B cell (primary cell): Measurements from ENCODE around the gene CAV1. TPM values are rescaled to one million over a fixed set of nuclear protein-coding genes. Genes with fewer than 3 reads are reported as not detected.
"Not testable (repeated sequence)": the region's sequence is repeated elsewhere in the genome, so short reads cannot be mapped to it uniquely, and the experiment has no call there.

Experiments used
- ATAC-seq: fragments of 200-7000 bp; cut with Tn5 transposase; one replicate; pipeline ENCODE4 v1.10.0; 2021; ENCODE audit warnings: low read depth, mild to moderate bottlenecking, moderate number of reproducible peaks, moderate library complexity
- CTCF ChIA-PET: fragments of 350-600 bp; sonication (Branson Sonifier 250); formaldehyde crosslinking; loops from one replicate; lab custom pipeline; 2021; ENCODE audit warnings: antibody characterized with exemption, inconsistent platforms; lab: Charles Lee
- POLR2A ChIA-PET: fragments of 350-600 bp; sonication (Branson Sonifier 250); formaldehyde crosslinking; loops from one replicate; lab custom pipeline; 2021; ENCODE audit warnings: antibody characterized with exemption; lab: Charles Lee
- DNase-seq: peaks from one replicate; pipeline ENCODE4 v3.0.0; 2013
- H2AFZ ChIP-seq: 2 replicates; pipeline ENCODE4 v1.6.1; 2012; ENCODE audit warnings: mild to moderate bottlenecking, low read depth, low read length; ENCODE audit not compliant: insufficient read depth, poor library complexity, severe bottlenecking
- H3K27ac ChIP-seq, 2 donors: 1 replicate in 1 of 2; 2 replicates in 1 of 2; pipeline ENCODE4 v1.5.1; 2012 to 2013; ENCODE audit warnings: low read length in 2 of 2, mild to moderate bottlenecking in 2 of 2, moderate library complexity in 1 of 2
- H3K27me3 ChIP-seq, 4 experiments: fragments of 200-600 bp in 1 of 4; sonication (generic) in 1 of 4; replicated peaks in 1 of 4; 1 replicate in 2 of 4; 2 replicates in 2 of 4; pipeline versions ENCODE4 v1.6.1 to v1.7.0; 2013 to 2016; ENCODE audit warnings: low read length in 3 of 4, mild to moderate bottlenecking in 2 of 4, mixed read lengths in 1 of 4, moderate library complexity in 1 of 4; ENCODE audit not compliant: insufficient read depth in 4 of 4, control insufficient read depth in 3 of 4; ENCODE audit errors: control extremely low read depth in 1 of 4
- H3K36me3 ChIP-seq, 2 experiments: replicated peaks in 1 of 2; 1 replicate in 1 of 2; 2 replicates in 1 of 2; pipeline versions ENCODE4 v1.6.1 to v1.7.1; 2013; ENCODE audit warnings: low read length in 1 of 2; ENCODE audit not compliant: insufficient read depth in 2 of 2, control insufficient read depth in 1 of 2; ENCODE audit errors: control extremely low read depth in 1 of 2, extremely low read depth in 1 of 2
- H3K4me1 ChIP-seq, 2 donors: fragments of 200-600 bp in 1 of 2; sonication (generic) in 1 of 2; 1 replicate in 1 of 2; 2 replicates in 1 of 2; pipeline versions ENCODE4 v1.5.1 to v1.6.1; 2013 to 2017; ENCODE audit warnings: low read length in 2 of 2; ENCODE audit not compliant: control insufficient read depth in 2 of 2, insufficient read depth in 2 of 2
- H3K4me2 ChIP-seq: replicated peaks from 2 replicates; pipeline ENCODE3; 2012; ENCODE audit warnings: mild to moderate bottlenecking, low read depth, low read length; ENCODE audit not compliant: poor library complexity, severe bottlenecking
- H3K4me3 ChIP-seq, 5 experiments: fragments of 200-600 bp in 1 of 5; sonication (generic) in 1 of 5; 1 replicate in 3 of 5; 2 replicates in 2 of 5; pipeline versions ENCODE4 v1.5.1 to v1.7.0; 2011 to 2016; ENCODE audit warnings: low read length in 4 of 5, mild to moderate bottlenecking in 4 of 5, low read depth in 2 of 5, control low read depth in 1 of 5, moderate library complexity in 1 of 5; ENCODE audit not compliant: insufficient read depth in 1 of 5; ENCODE audit errors: control extremely low read depth in 1 of 5, extremely low read depth in 1 of 5
- H3K79me2 ChIP-seq: fragments of 200-600 bp; sonication (generic); one replicate; pipeline ENCODE4 v1.6.0; 2016; ENCODE audit warnings: low read length; ENCODE audit not compliant: control insufficient read depth, insufficient read depth
- H3K9ac ChIP-seq: fragments of 200-600 bp; sonication (generic); 2 replicates; pipeline ENCODE4 v1.6.1; 2017; ENCODE audit warnings: mild to moderate bottlenecking, low read length, moderate library complexity
- H3K9me3 ChIP-seq, 3 donors: one replicate each; pipeline versions ENCODE4 v1.6.1 to v1.7.1; 2013; ENCODE audit warnings: low read length in 2 of 3; ENCODE audit not compliant: control insufficient read depth in 2 of 3, insufficient read depth in 1 of 3; ENCODE audit errors: control extremely low read depth in 1 of 3
- H4K20me1 ChIP-seq: 2 replicates; pipeline ENCODE4 v1.6.0; 2012; ENCODE audit warnings: mild to moderate bottlenecking, low read length; ENCODE audit not compliant: insufficient read depth, control insufficient read depth, poor library complexity, severe bottlenecking
- H3K27ac Mint-ChIP-seq: one replicate; pipeline ENCODE4 v1.8.0; 2021; ENCODE audit warnings: mixed read lengths
- H3K27me3 Mint-ChIP-seq: one replicate; pipeline ENCODE4 v1.8.0; 2021; ENCODE audit warnings: mixed read lengths
- H3K4me1 Mint-ChIP-seq: one replicate; pipeline ENCODE4 v1.8.0; 2021; ENCODE audit warnings: mixed read lengths
- H3K4me3 Mint-ChIP-seq: one replicate; pipeline ENCODE4 v1.8.0; 2021; ENCODE audit warnings: mixed read lengths
- H3K9me3 Mint-ChIP-seq: one replicate; pipeline ENCODE4 v1.8.0; 2022; ENCODE audit warnings: mixed read lengths; ENCODE audit not compliant: insufficient read depth
- EZH2 ChIP-seq: IDR thresholded peaks from 2 replicates; pipeline ENCODE4 v1.6.1; 2012; ENCODE audit warnings: borderline replicate concordance, low read depth, mild to moderate bottlenecking, moderate library complexity, low read length; ENCODE audit not compliant: insufficient read depth, poor library complexity, severe bottlenecking
- whole genome bisulfite sequencing: methylation state at CpG from one replicate; pipeline ENCODE4 v1.1.5; 2013; ENCODE audit warnings: missing lambda C conversion rate; ENCODE audit not compliant: insufficient coverage; 5-methylcytosine and 5-hydroxymethylcytosine counted together
- intact Hi-C: fragments of 100-400 bp; cut with micrococcal nuclease; formaldehyde crosslinking; loops from one replicate; pipeline ENCODE4 v1.10.0; 2022
- polyA plus RNA-seq: library from polyadenylated mRNA; depleted of rRNA; stranded (reverse); fragments of >200 nt; gene quantifications from 2 replicates; pipeline ENCODE4 v1.2.3, GENCODE V29; 2012
- total RNA-seq, 2 donors: library from RNA; stranded (reverse); fragments of 120-200 nt in 1 of 2; gene quantifications; 1 replicate in 1 of 2; 2 replicates in 1 of 2; pipeline versions ENCODE4 v1.2.3 to v1.2.4, GENCODE V29; 2013 to 2022
- TF ChIP-seq, protein P1 (sequence below): fragments of 200-600 bp; IDR thresholded peaks from one replicate; pipeline ENCODE4 v1.8.0; 2022; ENCODE audit warnings: antibody characterized with exemption, mild to moderate bottlenecking

The CAV1 gene
- total and polyA plus RNA-seq, 2 donors (not counting 1 experiment from before 2014, with no cell fraction given) = 0.95 to 1.9 TPM

GRCh38 chr7:116585392-116585791 lies 60.6 kb downstream of the CAV1 start:
- POLR2A ChIA-PET = no interaction called here
- no peaks in the 10 kb centered on the region for H3K36me3 ChIP-seq
- 95% methylated on average over 2 of the region's 3 CpGs for WGBS
- no peaks in the 10 kb centered on the region for H3K79me2 ChIP-seq
- no peaks in the 10 kb centered on the region for H4K20me1 ChIP-seq
- TF ChIP-seq EZH2 = no peak
- TF ChIP-seq, protein P1, sequence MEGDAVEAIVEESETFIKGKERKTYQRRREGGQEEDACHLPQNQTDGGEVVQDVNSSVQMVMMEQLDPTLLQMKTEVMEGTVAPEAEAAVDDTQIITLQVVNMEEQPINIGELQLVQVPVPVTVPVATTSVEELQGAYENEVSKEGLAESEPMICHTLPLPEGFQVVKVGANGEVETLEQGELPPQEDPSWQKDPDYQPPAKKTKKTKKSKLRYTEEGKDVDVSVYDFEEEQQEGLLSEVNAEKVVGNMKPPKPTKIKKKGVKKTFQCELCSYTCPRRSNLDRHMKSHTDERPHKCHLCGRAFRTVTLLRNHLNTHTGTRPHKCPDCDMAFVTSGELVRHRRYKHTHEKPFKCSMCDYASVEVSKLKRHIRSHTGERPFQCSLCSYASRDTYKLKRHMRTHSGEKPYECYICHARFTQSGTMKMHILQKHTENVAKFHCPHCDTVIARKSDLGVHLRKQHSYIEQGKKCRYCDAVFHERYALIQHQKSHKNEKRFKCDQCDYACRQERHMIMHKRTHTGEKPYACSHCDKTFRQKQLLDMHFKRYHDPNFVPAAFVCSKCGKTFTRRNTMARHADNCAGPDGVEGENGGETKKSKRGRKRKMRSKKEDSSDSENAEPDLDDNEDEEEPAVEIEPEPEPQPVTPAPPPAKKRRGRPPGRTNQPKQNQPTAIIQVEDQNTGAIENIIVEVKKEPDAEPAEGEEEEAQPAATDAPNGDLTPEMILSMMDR = no peak
- no peak overlapping the region for H2AFZ ChIP-seq
- no peaks in the 10 kb centered on the region for H3K9me3 ChIP-seq
- peaks cover 18% of the 10 kb centered on the region for H3K4me1 Mint-ChIP-seq
- no peak for ATAC-seq
- H3K27me3 ChIP-seq = peaks cover 0 to 3% (median 0%) of the 10 kb centered on the region in 4 experiments
- no peak overlapping the region for H3K4me3 ChIP-seq
- no peak overlapping the region for H3K27ac Mint-ChIP-seq
- CTCF ChIA-PET = interaction anchor here (1.1 to 5.8 kb wide), 4 partner anchors 15 to 447 kb away, joined by 3 to 144 read pairs (median 6); no protein-coding TSS in a partner anchor
- DNase-seq = no peak
- H3K4me2 ChIP-seq = no peak overlapping the region
- H3K27me3 Mint-ChIP-seq = peaks cover 3% of the 10 kb centered on the region
- peaks cover 13 to 16% of the 10 kb centered on the region in 2 donors for H3K4me1 ChIP-seq
- H3K9ac ChIP-seq = no peak overlapping the region
- intact Hi-C loops = no loop called here
- no peaks in the 10 kb centered on the region for H3K9me3 Mint-ChIP-seq
- no peak overlapping the region for H3K27ac ChIP-seq
- H3K4me3 Mint-ChIP-seq = no peak overlapping the region

GRCh38 chr7:116585967-116586366 lies 61.1 kb downstream of the CAV1 start:
- ATAC-seq = no peak
- Mint-ChIP-seq H3K4me1 (peaks cover 18% of the 10 kb centered on the region), H3K27me3 (peaks cover 3% of the 10 kb centered on the region), H3K27ac (no peak overlapping the region), H3K9me3 (no peaks in the 10 kb centered on the region), H3K4me3 (no peak overlapping the region)
- WGBS = 84% methylated on average over 5 of the region's 5 CpGs
- POLR2A ChIA-PET = no interaction called here
- Histone ChIP-seq H3K9ac (no peak overlapping the region), H3K4me3 (no peak overlapping the region), H3K9me3 (no peaks in the 10 kb centered on the region), H3K27ac (no peak overlapping the region), H4K20me1 (no peaks in the 10 kb centered on the region), H3K4me2 (no peak overlapping the region), H3K36me3 (no peaks in the 10 kb centered on the region), H2AFZ (no peak overlapping the region), H3K4me1 (peaks cover 13 to 16% of the 10 kb centered on the region in 2 donors), H3K79me2 (no peaks in the 10 kb centered on the region), H3K27me3 (peaks cover 0 to 3% (median 0%) of the 10 kb centered on the region in 4 experiments)
- TF ChIP-seq, protein P1 = no peak
- TF ChIP-seq EZH2 = no peak
- CTCF ChIA-PET = interaction anchor here (0.6 to 5.8 kb wide), 6 partner anchors 16 to 448 kb away, joined by 3 to 144 read pairs (median 4); no protein-coding TSS in a partner anchor
- DNase-seq = no peak
- intact Hi-C loops = no loop called here

- POLR2A ChIA-PET, H3K27ac Mint-ChIP-seq, intact Hi-C loops, H2AFZ ChIP-seq, H3K27me3 Mint-ChIP-seq, H3K9me3 ChIP-seq, H3K36me3 ChIP-seq, H3K9ac ChIP-seq, ATAC-seq, DNase-seq, H3K79me2 ChIP-seq, H3K4me3 ChIP-seq, H3K27me3 ChIP-seq, H3K4me3 Mint-ChIP-seq, H3K27ac ChIP-seq, H3K4me2 ChIP-seq, H3K9me3 Mint-ChIP-seq, H4K20me1 ChIP-seq: not testable (repeated sequence)
- peaks cover 24% of the 10 kb centered on the region for H3K4me1 Mint-ChIP-seq
- H3K4me1 ChIP-seq = peaks cover 15 to 23% of the 10 kb centered on the region in 2 donors
- CTCF ChIA-PET = interaction anchor here (0.8 to 5.8 kb wide), 10 partner anchors 10 to 414 kb away, joined by 3 to 144 read pairs (median 4); no protein-coding TSS in a partner anchor
- WGBS = no CpG with 5 or more reads among the region's 3 CpGs
Observed at GRCh38 chr7:116587200-116587599, 62.4 kb downstream of the CAV1 start.
